HFFc6 (cell line): ENCODE measurements around the gene NPFF. TPM values are rescaled to one million over a fixed set of nuclear protein-coding genes. Genes with fewer than 3 reads are reported as not detected.
A peak's percentile ranks its signal among the peaks of the same experiment; 100 is the strongest.

Experiments
- DNase-seq: peaks from one replicate; pipeline ENCODE4 v3.0.0-alpha.2; 2018
- H3K27ac Mint-ChIP-seq: 2 replicates; pipeline ENCODE4 v1.8.0; 2020; ENCODE audit warnings: mild to moderate bottlenecking, mixed read lengths
- H3K27me3 Mint-ChIP-seq: 2 replicates; pipeline ENCODE4 v1.8.0; 2021; ENCODE audit warnings: mild to moderate bottlenecking, moderate library complexity, mixed read lengths; ENCODE audit not compliant: insufficient read depth
- H3K36me3 Mint-ChIP-seq: 2 replicates; pipeline ENCODE4 v1.8.0; 2021; ENCODE audit warnings: low read depth, mixed read lengths
- H3K4me1 Mint-ChIP-seq: 2 replicates; pipeline ENCODE4 v1.8.0; 2020; ENCODE audit warnings: low read depth, mixed read lengths
- H3K4me3 Mint-ChIP-seq: 2 replicates; pipeline ENCODE4 v1.8.0; 2020; ENCODE audit warnings: mild to moderate bottlenecking, moderate library complexity, mixed read lengths
- H3K9me3 Mint-ChIP-seq: 2 replicates; pipeline ENCODE4 v1.8.0; 2020; ENCODE audit warnings: mild to moderate bottlenecking, mixed read lengths
- CTCF ChIP-seq: fragments of 200-600 bp; sonication (generic); IDR thresholded peaks from 2 replicates; pipeline ENCODE4 v1.5.0; 2021; ENCODE audit warnings: antibody characterized with exemption, mild to moderate bottlenecking
- total RNA-seq, 6 experiments: library from RNA; stranded (reverse); fragmentation: NEBNext Ultra II Directional; extraction: Animal tissue kit (Norgen Biotek cat#: 25700); gene quantifications; 2 replicates in 1 of 6; 3 replicates in 5 of 6; pipeline ENCODE4 v1.2.3, GENCODE V29; 2021

Gene NPFF
- total RNA-seq, 6 experiments from 2014 or later: not detected

GRCh38 chr12:53466640-53467039, 40.6 kb downstream of the NPFF start:
- no peaks in the 10 kb centered on the region for H3K9me3 Mint-ChIP-seq
- H3K4me1 Mint-ChIP-seq: peaks cover 40% of the 10 kb centered on the region
- peaks cover 63% of the 10 kb centered on the region for H3K36me3 Mint-ChIP-seq
- no peak for DNase-seq
- H3K27ac Mint-ChIP-seq: peak overlapping the region; percentile 69
- TF ChIP-seq CTCF: no peak
- H3K4me3 Mint-ChIP-seq: no peak overlapping the region
- peaks cover 12% of the 10 kb centered on the region for H3K27me3 Mint-ChIP-seq

GRCh38 chr12:53465679-53466078, 41.6 kb downstream of the NPFF start:
- Mint-ChIP-seq H3K4me3 (no peak overlapping the region), H3K4me1 (peaks cover 40% of the 10 kb centered on the region), H3K36me3 (peaks cover 63% of the 10 kb centered on the region), H3K9me3 (no peaks in the 10 kb centered on the region), H3K27me3 (peaks cover 9% of the 10 kb centered on the region), H3K27ac (peak overlapping the region; percentile 69)
- peak; percentile 29; the same call in 1 of the 2 replicates for TF ChIP-seq CTCF
- no peak for DNase-seq

- Mint-ChIP-seq H3K36me3 (peaks cover 68% of the 10 kb centered on the region), H3K27me3 (peaks cover 7% of the 10 kb centered on the region), H3K4me3 (no peak overlapping the region), H3K27ac (peak overlapping the region; percentile 69), H3K9me3 (no peaks in the 10 kb centered on the region), H3K4me1 (peaks cover 45% of the 10 kb centered on the region)
- DNase-seq: no peak
- no peak for TF ChIP-seq CTCF
Measured at GRCh38 chr12:53464685-53465418, 42.4 kb downstream of the NPFF start.

- TF ChIP-seq CTCF: no peak
- Mint-ChIP-seq H3K27me3 (peaks cover 9% of the 10 kb centered on the region), H3K27ac (peak overlapping the region; percentile 3), H3K4me3 (no peak overlapping the region), H3K4me1 (peaks cover 52% of the 10 kb centered on the region), H3K9me3 (no peaks in the 10 kb centered on the region), H3K36me3 (peaks cover 74% of the 10 kb centered on the region)
- DNase-seq: no peak
Measured at GRCh38 chr12:53463802-53464560, 43.3 kb downstream of the NPFF start.

- H3K27me3 Mint-ChIP-seq: peaks cover 13% of the 10 kb centered on the region
- TF ChIP-seq CTCF: no peak
- H3K4me3 Mint-ChIP-seq: no peak overlapping the region
- peak overlapping the region; percentile 40 for H3K27ac Mint-ChIP-seq
- H3K4me1 Mint-ChIP-seq: peaks cover 54% of the 10 kb centered on the region
- no peaks in the 10 kb centered on the region for H3K9me3 Mint-ChIP-seq
- no peak for DNase-seq
- peaks cover 67% of the 10 kb centered on the region for H3K36me3 Mint-ChIP-seq
Measured at GRCh38 chr12:53462935-53463334, 44.3 kb downstream of the NPFF start.
